ENCODE results near the gene FNDC3B. TPM values are rescaled to one million over a fixed set of nuclear protein-coding genes. Genes with fewer than 3 reads are reported as not detected.

FNDC3B gene
- total RNA-seq, 2 experiments from 2014 or later: 11.5 to 12.3 TPM

DNA sequence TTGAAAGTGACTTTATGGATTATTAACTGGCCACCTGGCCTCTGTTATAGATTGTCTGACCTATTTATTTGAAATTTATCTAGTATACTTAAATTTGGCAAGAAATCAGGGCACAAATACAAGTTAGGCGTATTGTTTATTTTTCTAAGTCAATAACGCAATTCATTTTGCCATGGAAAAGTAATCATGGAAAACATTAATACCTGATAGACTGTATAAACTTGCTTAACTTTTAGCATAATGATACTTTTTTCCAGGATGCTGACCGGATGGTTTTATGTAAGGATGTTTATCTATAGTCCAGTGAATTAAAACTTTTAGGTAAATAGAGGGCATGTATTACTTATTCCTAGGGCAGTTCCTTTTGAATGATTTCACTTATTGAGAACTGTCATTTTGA, 20.2 kb downstream of the FNDC3B start:
- no peak overlapping the region for H3K4me3 Mint-ChIP-seq
- CTCF ChIA-PET: no interaction called here
- no peak for ATAC-seq
- peaks cover 17% of the 10 kb centered on the region for H3K36me3 Mint-ChIP-seq (ENCODE audit: low read depth)
- H3K27me3 Mint-ChIP-seq (ENCODE audit: low read depth): no peaks in the 10 kb centered on the region
- no peak overlapping the region for H3K27ac Mint-ChIP-seq
- DNase-seq: no peak
- POLR2A ChIA-PET: no interaction called here
- no peaks in the 10 kb centered on the region for H3K9me3 Mint-ChIP-seq (ENCODE audit: insufficient read depth)
- H3K4me1 Mint-ChIP-seq (ENCODE audit: low read depth): peaks cover 29% of the 10 kb centered on the region

DNA sequence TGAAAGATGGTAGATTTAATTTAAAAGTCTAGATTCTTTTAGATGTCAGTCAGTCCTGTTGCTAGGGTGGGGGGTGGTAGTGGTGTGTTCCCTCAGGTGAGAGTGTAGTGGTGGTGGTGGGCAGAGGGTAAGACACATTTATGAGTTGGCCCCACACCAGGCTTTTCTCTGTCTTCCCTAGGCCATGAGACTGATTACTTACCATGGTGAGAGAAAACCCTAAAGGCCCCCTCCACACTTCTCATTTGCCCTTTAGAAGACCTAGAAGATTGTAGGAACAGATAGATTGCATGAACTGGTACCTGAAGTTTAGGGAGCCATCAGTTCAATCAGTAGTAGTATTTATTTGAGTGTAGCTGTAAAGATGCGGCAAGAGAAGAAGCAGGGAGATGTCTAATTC, 20.9 kb downstream of the FNDC3B start:
- POLR2A ChIA-PET: no interaction called here

DNA sequence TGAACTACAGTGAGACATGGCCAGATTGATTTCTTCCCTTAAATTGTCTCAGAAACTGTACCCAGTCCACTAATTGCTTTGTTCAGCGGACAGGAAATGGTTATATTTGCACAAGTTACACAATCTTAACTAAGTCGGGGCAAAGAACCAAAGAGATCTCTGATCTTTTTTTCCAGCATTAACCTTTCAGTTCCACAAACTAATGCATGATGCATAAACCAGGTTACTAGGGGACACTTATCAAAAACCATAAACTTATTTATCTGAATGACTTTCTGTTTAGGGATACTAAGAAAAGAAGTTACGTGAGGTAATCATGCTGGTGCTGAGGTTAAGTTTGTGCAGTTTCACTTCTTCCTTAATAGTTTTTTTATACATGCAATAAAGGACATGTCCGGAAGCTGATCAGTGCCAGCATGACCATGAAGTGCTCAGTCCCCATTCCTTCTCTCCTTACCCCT, 22.4 kb downstream of the FNDC3B start:
- Mint-ChIP-seq H3K27ac (no peak overlapping the region), H3K4me3 (no peak overlapping the region)

More for the DNA sequence above, 20.9 kb downstream of the FNDC3B start:
- Mint-ChIP-seq H3K9me3 (ENCODE audit: insufficient read depth) (no peaks in the 10 kb centered on the region), H3K4me1 (ENCODE audit: low read depth) (peaks cover 27% of the 10 kb centered on the region), H3K36me3 (ENCODE audit: low read depth) (peaks cover 19% of the 10 kb centered on the region), H3K27me3 (ENCODE audit: low read depth) (no peaks in the 10 kb centered on the region), H3K27ac (no peak overlapping the region), H3K4me3 (no peak overlapping the region)
- DNase-seq (no peak), ATAC-seq (no peak)
- CTCF ChIA-PET: no interaction called here

DNA sequence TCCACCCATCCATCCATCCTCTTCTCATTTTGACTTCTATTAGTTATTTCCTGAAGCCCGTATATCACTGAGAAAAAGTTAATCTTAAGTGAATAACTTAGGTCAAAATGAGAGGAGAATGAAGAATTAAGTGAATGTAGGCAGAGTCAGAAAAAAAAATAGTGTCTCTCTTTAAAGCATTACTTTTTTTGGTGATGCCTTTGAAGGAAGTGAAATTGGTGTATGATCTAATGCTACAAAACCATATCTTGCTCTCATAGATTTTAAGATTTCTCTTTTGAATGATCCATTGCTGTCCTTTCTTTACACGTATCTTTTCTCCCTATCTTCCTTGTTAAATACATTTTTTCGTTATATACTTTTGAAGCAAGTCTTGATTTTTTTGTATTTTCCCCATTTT, 23.4 kb downstream of the FNDC3B start:
- Mint-ChIP-seq H3K9me3 (ENCODE audit: insufficient read depth) (no peaks in the 10 kb centered on the region), H3K4me1 (ENCODE audit: low read depth) (peaks cover 23% of the 10 kb centered on the region), H3K27ac (no peak overlapping the region), H3K27me3 (ENCODE audit: low read depth) (no peaks in the 10 kb centered on the region), H3K4me3 (no peak overlapping the region), H3K36me3 (ENCODE audit: low read depth) (peaks cover 15% of the 10 kb centered on the region)
- ATAC-seq (no peak), DNase-seq (no peak)
- ChIA-PET POLR2A (no interaction called here), CTCF (interaction anchor here (0.8 kb wide), 1 partner anchor 270 kb away, joined by 3 read pairs; no protein-coding TSS in a partner anchor)

More for the DNA sequence above, 22.4 kb downstream of the FNDC3B start:
- CTCF ChIA-PET: no interaction called here
- Mint-ChIP-seq H3K36me3 (ENCODE audit: low read depth) (peaks cover 15% of the 10 kb centered on the region), H3K27me3 (ENCODE audit: low read depth) (no peaks in the 10 kb centered on the region), H3K9me3 (ENCODE audit: insufficient read depth) (no peaks in the 10 kb centered on the region), H3K4me1 (ENCODE audit: low read depth) (peaks cover 23% of the 10 kb centered on the region)
- POLR2A ChIA-PET: no interaction called here
- ATAC-seq: no peak
- DNase-seq: no peak

DNA sequence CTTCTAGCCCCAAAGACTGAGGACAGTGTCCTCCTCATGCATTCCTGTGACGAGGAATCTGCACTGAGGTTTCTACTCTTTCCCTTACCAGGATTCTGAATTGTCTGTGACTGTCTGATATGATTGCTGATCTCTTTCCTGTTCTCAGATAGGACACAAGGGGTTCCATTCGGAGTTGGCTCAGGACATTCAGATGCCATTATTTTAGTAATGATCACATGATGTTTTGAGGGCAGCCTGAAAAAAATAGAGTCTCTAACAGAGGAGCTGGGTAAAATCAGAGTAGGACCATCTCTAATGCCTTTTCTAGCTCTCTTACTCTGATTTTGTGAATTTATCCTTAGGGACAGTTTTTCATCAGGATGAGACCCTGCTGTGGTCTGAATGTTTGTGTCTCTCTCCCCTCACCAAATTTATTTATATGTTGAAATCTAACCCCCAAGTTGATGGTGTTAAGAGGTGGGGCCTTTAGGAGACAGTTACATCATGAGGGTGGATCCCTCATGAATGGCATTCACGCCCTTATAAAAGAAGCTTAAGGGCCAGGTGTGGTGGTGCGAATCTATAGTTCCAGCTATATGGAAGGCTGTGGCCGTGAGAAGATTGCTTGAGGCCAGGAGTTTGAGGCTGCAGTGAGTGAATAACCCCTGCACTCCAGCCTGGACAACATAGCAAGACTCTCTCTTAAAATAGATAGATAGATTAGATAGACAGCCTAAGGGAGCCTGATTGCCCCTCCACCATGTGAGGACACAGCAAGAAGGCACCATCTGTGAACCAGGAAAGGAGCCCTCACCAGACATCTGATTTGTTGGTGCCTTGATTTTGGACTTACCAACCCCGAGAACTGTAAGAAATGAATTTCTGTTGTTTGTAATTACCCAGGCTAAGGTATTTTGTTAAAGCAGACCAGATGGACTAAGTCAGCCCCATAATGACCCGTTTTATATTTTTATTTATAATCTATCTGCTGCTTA, 24.4 kb downstream of the FNDC3B start:
- DNase-seq (no peak), ATAC-seq (no peak)
- ChIA-PET CTCF (no interaction called here), POLR2A (no interaction called here)
- Mint-ChIP-seq H3K9me3 (ENCODE audit: insufficient read depth) (no peaks in the 10 kb centered on the region), H3K4me3 (no peak overlapping the region), H3K27ac (no peak overlapping the region), H3K36me3 (ENCODE audit: low read depth) (peaks cover 15% of the 10 kb centered on the region), H3K4me1 (ENCODE audit: low read depth) (peaks cover 23% of the 10 kb centered on the region), H3K27me3 (ENCODE audit: low read depth) (no peaks in the 10 kb centered on the region)

DNA sequence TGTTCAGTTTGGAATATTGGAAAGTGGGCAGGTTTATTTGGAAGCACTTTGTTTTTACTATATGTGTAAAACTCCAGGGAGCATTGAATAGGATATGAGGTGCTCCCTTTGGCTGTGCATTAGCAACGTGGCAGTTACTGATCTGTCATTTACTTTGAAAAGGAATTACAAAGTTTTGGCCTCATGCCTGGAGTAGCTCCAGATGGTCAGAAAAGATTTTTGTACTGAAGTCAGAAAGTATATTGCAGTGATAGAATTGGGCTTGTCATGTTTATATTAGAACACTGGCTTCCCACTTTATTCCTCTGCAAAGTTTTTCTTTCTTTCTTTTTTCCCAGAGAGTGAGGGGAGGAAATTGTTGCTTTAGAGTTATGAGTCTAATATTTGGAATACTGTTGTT, 26.1 kb downstream of the FNDC3B start:
- H3K27ac Mint-ChIP-seq: no peak overlapping the region
- H3K9me3 Mint-ChIP-seq (ENCODE audit: insufficient read depth): no peaks in the 10 kb centered on the region
- ChIA-PET CTCF (no interaction called here), POLR2A (no interaction called here)
- DNase-seq (no peak), ATAC-seq (no peak)
- H3K36me3 Mint-ChIP-seq (ENCODE audit: low read depth): peaks cover 15% of the 10 kb centered on the region
- H3K4me3 Mint-ChIP-seq: no peak overlapping the region
- peaks cover 23% of the 10 kb centered on the region for H3K4me1 Mint-ChIP-seq (ENCODE audit: low read depth)
- no peaks in the 10 kb centered on the region for H3K27me3 Mint-ChIP-seq (ENCODE audit: low read depth)

DNA sequence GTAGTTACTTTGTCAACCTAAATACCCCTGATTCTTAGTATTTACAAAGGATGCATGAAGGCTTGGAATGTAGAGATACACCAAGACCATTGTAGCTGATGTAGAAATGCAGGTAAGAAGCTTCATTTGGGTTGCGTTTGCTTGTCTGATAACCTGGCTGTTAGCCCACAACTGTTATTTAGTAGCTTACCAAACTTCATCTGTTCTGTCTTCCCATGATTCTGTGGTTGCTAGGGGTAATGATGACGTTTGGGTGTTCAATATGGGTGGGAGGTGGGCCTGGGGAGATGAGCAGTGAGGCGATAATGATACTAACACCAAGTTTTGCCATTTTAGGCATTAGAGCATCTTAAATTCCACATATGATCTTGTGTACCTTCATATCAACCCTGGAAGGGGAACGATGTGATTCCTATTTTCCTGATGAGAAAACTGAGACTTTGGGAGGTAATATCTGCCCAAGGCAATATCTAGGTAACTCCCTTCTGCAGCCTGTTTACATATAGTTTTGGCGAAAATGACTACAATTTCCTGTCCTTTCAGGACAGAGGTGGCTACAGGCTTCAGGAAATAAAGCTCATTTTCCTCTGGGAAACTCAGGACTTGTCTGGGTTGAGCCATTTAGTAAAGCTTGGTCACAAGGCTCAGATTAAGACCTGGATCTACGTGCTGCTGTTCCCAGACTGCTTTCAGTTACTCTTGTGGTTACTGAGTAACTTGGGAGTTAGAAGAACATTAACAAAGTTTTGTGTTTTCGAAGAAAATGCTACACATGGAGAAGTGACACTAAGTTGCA, 26.8 kb downstream of the FNDC3B start:
- Mint-ChIP-seq H3K27me3 (ENCODE audit: low read depth) (no peaks in the 10 kb centered on the region), H3K4me1 (ENCODE audit: low read depth) (peaks cover 23% of the 10 kb centered on the region), H3K27ac (no peak overlapping the region), H3K36me3 (ENCODE audit: low read depth) (peaks cover 15% of the 10 kb centered on the region), H3K4me3 (no peak overlapping the region), H3K9me3 (ENCODE audit: insufficient read depth) (no peaks in the 10 kb centered on the region)
- DNase-seq: no peak
- no peak for ATAC-seq
- ChIA-PET POLR2A (no interaction called here), CTCF (no interaction called here)

DNA sequence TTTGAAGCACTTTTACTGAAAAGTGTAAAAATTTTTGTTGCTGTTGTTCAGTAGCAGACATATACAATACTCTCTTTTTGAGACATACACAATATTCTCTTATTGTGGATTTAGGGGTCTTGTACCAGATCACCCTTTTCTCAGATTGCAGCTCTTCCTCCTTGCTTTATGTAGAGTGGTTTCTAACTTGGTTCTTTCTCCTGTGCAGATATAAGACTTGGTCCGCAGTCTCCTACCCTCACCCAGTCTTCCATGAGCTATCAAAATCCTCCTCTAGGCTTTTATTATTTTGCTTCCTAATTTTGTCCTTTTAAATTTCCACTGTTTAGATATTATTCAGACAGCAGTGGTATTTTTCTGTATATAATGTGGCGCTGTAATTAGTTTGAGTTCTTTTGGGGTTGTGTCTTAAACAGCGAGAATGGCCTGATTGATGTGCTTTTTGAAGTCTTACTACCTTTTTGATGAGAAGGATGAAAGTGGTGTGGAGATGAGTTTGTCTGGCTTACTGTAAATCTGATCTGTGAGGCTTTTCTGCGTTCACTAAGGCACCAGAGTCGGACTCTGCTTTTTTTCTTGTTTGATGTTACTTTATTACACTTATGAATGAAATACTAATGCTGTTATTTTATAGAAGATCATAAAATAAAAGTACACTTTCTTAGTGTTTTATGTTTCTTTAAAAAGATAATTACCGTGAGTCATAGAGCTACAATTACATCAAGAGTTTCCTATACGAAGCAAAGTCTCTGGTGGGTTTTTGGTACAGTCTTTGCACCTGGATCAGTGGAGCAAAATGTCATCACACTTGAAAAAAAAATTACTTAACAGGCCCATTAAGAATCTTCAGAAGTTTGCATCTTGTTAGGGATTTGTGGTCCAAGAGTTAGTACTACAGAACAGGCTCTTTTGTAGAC, 27.8 kb downstream of the FNDC3B start:
- Mint-ChIP-seq H3K9me3 (ENCODE audit: insufficient read depth) (no peaks in the 10 kb centered on the region), H3K4me1 (ENCODE audit: low read depth) (peaks cover 15% of the 10 kb centered on the region), H3K36me3 (ENCODE audit: low read depth) (peaks cover 13% of the 10 kb centered on the region), H3K4me3 (no peak overlapping the region), H3K27ac (no peak overlapping the region), H3K27me3 (ENCODE audit: low read depth) (no peaks in the 10 kb centered on the region)
- DNase-seq: no peak
- ChIA-PET POLR2A (no interaction called here), CTCF (no interaction called here)
- ATAC-seq: no peak

DNA sequence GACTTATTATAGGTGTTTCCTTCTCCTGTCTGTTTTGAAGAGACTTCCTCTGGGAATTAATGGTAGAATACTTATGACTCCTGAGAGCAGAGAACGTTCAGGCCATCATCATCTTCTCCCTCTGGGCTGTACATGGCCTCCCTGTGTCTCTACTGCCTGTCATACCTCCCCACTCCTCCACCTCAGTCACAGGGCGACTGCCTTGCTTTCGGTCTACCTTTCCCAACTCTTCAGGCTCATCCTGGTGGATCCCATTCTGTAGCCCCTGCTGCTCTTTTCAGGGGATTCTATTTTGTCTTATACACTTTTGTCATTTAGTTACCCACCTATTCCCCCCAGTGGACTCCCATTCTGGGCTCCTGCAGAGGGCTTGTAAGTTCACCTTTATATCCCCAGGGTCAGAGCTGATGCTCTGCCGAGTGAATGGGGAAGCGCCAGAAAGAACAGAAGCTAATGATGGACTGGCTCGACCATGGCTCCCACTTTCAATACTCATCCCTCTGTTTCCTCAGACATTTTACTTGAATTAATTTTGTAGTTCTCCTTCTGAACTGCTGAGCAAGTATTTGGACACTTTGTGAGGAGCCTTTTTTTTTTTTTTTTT, 28.6 kb downstream of the FNDC3B start:
- no peak for DNase-seq
- Mint-ChIP-seq H3K4me1 (ENCODE audit: low read depth) (peaks cover 11% of the 10 kb centered on the region), H3K27me3 (ENCODE audit: low read depth) (no peaks in the 10 kb centered on the region), H3K9me3 (ENCODE audit: insufficient read depth) (no peaks in the 10 kb centered on the region), H3K36me3 (ENCODE audit: low read depth) (peaks cover 13% of the 10 kb centered on the region), H3K4me3 (no peak overlapping the region), H3K27ac (no peak overlapping the region)
- ChIA-PET POLR2A (no interaction called here), CTCF (no interaction called here)
- ATAC-seq: no peak

DNA sequence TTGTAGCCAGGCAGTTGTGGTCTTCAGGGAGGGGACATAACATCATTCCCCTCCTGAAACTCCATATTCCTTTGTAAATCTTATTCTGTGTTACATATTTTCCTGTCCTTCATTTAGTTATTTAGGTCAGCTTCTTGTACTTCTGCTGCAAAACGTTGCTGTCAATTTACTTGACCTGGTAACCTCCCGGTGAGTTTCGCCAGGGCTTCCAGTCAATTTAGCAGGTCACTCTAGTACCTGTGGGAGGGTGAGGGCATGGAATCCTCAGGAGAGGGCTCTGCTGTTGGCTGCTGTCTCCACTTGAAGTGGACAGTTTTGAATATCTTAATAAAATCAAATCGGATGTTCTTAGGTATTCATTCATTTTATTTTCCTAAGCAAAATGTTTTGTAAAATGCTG, 29.6 kb downstream of the FNDC3B start:
- H3K4me1 Mint-ChIP-seq (ENCODE audit: low read depth): peaks cover 4% of the 10 kb centered on the region
- no peak for DNase-seq
- no peaks in the 10 kb centered on the region for H3K9me3 Mint-ChIP-seq (ENCODE audit: insufficient read depth)
- ChIA-PET POLR2A (no interaction called here), CTCF (no interaction called here)
- no peak overlapping the region for H3K27ac Mint-ChIP-seq
- H3K27me3 Mint-ChIP-seq (ENCODE audit: low read depth): no peaks in the 10 kb centered on the region
- H3K36me3 Mint-ChIP-seq (ENCODE audit: low read depth): peaks cover 12% of the 10 kb centered on the region
- H3K4me3 Mint-ChIP-seq: no peak overlapping the region
- no peak for ATAC-seq

DNA sequence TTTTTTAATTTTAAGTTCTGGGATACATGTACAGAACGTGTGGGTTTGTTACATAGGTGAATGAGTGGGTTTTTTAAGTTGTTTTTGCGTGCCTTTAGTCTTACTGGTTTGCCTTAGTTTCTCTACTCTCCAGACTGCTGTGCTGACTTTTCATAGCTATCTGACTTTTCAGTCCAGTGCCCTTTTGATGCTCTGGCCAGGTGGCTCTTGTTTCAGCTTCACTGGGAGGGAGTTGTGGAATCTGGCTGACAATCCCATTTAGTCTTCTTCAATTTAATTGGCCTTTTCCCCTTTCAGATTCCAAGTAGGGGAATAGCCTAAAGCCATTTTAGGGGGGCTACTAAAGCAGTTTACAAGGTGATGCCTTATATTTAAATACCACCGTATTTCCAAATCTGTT, 30.1 kb downstream of the FNDC3B start:
- Mint-ChIP-seq H3K4me1 (ENCODE audit: low read depth) (peaks cover 4% of the 10 kb centered on the region), H3K36me3 (ENCODE audit: low read depth) (peaks cover 10% of the 10 kb centered on the region), H3K27me3 (ENCODE audit: low read depth) (no peaks in the 10 kb centered on the region), H3K9me3 (ENCODE audit: insufficient read depth) (no peaks in the 10 kb centered on the region), H3K4me3 (no peak overlapping the region), H3K27ac (no peak overlapping the region)
- no peak for DNase-seq
- POLR2A ChIA-PET: no interaction called here
- CTCF ChIA-PET: no interaction called here
- no peak for ATAC-seq

Data from activated CD8-positive, alpha-beta T cell treated with anti-CD3 and anti-CD28 coated beads, Interleukin-2, amount 10 ng/mL, durations not matched to agents 7 days and 5 days (primary cell).